T-helper 1 cell (primary cell): Measurements from ENCODE around the gene AMER1.
"Not testable (repeated sequence)": the region's sequence is repeated elsewhere in the genome, so short reads cannot be mapped to it uniquely, and the experiment has no call there.

Experiments
- DNase-seq, 5 donors: peaks; one replicate each; pipeline ENCODE4 v3.0.0-alpha.2; 2012 to 2020
- total RNA-seq, 4 donors: gene quantifications; one replicate each; lab custom pipeline; 2026; lab: John Stamatoyannopoulos, UW

Gene AMER1
- 9.6 to 14.2 (median 12.3) reads per million in 4 donors for total RNA-seq

DNA sequence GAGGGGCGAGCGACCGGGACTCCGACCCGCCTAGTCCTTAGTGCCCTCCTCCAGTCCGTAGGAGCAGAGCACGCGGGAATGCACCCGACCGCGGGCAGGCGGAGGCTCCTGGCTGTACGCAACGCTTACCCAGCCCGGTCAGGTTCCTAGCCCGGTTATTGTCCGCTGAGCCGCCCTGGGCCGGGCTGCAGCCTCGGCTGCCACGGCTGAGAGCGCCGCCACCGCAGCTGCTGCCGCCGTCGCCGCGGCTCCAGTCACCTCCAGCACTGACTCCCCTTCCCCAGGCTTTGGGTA is at the start of gene AMER1:
Gene AMER1, minus strand, starts transcription at position 268 of the 294 bp plus-strand sequence. CDS start 12,422 bp downstream, outside the sequence.
- DNase-seq: peak in 1 of 5 donors; percentile 10

DNA sequence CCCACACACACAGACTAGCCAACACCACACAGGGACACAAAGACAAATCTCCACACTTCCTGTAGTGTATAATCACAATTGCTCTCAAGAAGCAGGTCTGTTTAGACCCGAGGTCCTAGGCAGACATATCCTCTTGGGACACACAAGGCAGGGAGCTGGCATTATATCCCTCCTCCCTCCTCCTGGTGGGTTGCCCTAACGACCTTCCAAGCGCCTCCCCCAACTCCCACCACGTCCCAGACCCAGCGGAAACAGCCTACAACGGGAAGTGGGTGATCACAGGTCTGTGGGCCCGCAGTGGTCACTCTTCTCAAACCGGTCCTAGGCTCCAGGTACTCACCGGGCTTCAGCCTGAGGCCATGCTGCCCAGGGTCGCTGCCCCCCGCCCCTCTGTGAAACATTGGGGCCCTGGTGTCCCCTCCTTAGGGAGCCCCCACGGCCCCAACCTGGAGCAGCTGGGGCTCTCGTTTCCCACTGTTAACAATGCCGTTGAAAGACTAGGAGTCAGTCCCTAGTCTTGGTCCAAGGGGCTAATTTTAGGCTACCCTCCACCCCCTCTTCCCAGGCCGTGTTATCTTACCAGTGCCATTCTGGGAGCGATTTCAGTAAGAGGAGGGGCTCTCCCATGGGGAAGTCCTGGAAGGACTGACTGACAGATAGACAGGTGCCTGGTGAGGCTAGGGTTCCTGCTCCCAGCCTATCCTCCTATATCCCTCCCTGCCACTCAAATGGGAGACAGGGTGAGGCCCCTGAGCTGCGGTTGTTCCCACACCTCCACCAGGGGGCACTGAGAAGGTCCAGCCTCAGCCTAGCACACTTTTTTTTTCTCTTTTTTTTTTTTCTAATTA is 24.8 kb upstream of the AMER1 start, which contains the start of gene ASB12:
Gene ASB12, minus strand, starts transcription at position 485 of the 848 bp plus-strand sequence. CDS start 4,957 bp downstream, outside the sequence.
- no peak for DNase-seq

DNA sequence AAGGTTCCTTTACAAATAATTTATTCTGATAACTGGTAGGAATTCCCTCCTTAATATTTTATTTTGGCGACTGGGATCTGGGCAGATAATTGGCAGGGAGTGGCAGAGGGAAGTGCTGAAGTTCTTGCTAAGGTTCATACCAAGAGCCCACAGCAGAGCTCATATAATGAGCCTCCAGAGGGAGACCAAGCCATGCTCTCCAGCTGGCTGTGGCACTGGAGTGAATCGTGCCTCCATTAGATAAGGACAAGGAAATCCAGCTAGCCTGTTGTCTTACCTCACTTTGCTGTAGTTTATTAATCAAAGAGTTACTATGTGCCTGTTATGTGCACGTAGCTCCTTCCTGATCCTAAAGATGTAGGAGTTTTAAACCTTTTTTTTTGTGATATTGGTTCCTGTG is 23.6 kb upstream of the AMER1 start:
- DNase-seq: no peak

DNA sequence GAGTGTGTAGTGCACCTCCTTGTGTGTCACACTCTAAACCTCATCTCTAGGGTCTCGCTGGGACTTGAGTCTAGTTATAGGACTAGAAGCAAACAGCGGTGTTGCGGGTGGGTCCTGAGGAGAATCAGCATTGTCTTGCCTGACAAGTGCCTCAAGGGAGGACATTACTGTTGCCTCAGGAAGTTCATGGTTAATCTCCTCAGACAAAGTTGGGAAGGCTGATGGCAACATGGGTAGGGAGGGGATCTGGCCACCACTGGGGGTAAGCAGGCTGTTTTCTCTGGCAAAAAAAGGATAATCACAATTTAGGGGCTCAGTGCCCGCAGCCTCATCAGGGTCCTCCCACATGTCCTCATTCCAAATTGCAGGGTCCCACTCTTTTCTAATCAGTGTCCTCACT is 12.5 kb upstream of the AMER1 start:
- DNase-seq: no peak

DNA sequence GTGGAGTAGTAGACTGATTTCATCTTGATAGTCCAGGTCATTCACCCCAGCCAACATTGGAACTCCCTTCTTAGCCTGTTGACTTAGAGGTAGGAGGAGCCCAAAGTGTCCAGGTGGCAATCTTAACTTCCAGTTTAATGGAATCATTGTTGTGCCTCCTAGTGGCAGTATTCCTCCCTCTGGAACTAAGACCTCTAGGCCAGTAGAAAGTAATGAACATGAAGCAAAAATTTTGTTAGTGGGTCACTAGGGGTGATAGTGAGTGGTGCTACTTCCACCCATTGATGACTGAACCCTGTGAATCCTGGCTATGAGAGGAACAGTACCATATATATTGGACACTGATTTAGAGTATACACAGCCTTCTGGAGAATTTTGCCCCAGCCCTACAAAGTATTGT is 8.5 kb upstream of the AMER1 start:
- not testable (repeated sequence) for DNase-seq

DNA sequence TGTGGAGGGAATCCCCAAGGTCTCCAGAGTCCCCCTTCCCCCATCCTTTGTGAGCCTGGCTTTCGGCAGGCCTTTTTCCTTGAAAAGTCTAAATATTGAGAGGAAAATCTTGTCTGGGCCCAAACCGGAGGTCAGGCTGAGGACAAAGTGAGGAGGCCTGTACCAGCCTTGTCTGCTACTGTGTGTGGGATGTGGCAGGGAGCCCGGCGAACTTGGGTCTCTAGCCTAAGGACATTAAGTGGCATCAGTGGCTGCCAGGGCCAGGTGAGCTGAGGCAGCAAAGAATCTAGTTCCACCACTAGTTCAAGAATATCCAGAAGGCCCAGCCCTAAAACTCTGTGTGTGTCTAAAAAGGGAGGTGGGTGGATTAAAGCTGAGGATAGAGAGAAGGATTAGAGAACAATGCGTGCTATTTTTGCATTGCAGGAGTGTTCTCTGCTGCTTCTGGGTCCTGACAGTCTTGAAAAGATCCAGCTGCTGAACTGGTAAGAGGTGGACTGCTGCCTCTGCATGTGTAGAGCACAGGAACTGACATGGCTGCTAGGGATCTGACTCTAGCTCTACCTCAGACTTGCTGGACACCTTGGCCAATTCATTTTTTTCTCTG is 1.2 kb upstream of the AMER1 start:
- DNase-seq: no peak

DNA sequence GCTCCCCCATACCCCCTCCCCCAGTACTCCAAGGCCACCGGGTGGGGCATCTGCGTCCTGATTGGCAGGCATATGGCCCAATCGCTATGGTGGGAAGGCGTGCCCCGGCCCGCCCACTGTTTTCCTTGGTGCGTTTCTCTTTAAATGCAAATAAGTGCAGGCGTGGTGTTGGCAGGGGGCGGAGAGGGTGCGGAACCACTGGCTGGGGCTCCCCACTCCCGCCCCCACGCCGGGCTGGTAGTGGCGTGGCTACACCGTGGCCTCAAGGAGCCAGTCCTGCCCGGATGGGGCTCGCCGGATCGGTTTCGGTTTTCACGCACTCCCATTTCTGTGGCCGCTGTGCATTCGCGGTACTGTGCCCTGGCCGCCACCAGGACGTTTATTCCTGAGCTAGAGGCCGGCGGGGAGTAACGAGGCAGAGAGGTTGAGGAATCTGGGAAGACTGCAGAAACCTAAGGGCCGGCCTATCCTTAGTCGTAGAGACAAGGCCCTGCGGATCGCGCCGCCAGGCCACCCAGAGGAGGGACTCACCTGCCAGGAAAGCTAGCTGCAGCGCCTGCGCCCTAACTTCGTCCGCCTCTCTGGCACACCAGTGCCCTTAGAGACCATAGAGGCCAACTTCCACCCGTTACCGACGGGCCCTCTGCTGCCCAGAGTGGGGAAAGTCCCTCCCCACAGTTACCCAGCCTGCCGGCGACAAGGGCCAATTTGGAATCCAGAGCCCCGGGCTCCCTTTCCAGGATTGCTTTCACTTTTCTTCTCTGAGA is 410 bp upstream of the AMER1 start:
- DNase-seq: peak; percentile 68 to 90 (median 76)

DNA sequence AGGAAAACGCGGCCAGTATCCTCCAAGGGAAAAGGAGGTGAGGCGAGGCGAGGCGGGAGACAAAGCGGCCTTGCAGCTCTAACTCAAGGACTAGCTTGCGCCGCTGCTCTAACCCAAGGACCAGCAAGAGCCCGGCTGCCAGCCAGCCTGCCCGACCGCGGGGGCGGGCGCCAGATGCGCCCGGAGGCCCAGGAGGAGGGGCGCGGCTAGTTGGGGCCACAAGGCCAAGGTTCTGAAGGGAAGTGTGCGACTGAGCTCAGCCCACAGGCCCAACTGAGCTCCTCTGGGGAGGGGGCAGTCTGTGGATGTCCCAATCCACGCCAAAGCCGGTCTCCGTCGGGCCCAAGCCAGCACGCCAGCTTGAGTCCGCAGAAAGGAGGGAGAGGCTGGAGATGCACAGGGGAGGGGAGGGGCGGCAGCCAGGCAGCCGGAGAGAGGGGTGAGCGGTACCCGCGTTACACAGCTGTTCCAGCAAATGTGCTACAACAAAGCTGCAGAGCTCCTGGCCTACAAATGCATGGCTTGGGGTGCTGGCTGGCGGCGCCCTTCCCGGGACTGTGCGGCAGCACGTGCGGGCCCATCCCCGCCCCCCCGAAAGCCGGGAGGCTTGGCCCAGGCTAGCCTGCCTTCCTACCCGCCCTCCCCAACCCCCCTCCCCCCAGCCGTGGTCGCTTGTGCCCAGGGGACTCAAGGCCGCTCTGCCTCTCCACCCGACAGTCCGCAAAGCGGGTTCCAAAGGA is 637 bp downstream of the AMER1 start:
- peak in 2 of 5 donors; percentile 1 to 2 for DNase-seq

DNA sequence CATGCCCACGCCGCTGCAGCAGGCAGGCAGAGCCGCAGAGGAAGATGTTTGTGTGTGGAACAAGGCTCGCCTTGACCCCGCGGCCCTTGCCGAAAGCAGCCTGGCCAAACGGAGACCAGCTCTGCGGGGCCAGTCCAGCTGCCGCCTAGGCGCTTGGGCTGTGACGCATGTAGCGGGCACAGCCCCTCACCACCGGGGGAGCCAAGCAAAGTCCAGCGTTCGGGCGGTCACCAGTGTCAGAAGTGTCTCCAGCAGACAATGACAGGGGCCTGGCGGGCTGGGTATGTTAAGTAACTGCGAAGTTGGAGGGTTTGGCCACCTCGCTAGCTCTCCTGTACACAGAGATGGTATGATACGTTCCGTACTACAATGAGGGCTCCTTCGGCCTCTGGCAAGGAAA is 1.3 kb downstream of the AMER1 start:
- DNase-seq: no peak

DNA sequence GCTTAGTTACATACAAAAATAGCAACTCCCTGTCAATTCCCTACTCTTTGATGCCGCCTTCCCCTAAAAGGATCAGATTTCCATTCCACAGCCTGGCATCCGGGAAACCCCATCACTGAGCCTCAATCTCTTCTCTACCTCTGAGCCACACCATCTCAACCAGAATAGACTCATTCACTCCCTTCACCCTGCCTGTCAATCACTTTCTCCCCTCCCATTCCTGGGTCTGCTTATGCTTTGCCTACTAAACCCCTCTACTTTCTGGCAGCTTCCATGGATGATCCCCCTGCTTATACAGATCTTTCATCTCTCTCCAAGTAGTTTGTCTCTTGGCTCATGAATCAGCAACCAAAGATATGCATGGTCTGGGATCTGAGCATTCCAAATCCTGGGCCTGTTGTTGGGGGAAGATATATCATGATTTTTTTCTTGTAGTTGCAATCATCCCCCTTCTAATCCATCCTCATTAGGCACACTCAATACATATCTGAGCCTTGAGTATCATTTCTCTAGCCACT is 2.6 kb downstream of the AMER1 start:
- no peak for DNase-seq

DNA sequence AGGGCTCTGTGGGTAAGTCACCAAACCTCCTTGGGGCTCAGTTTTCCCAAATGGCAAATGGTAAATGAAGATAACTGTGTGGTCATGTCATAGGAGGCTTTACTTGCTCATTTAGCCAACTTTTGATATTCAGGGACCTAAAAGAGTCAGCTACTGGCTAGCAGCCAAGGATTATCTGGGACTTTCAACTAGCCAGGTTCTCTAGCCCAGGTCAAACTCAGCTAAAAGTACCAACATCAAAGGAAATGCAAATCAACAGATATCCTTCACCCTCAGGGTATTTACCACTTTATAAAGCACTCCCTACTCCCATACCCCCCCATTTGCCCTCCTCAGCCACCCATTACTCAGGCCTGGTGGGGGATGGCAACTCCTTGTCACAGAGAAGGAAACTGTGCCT is 7.5 kb downstream of the AMER1 start:
- DNase-seq: no peak

DNA sequence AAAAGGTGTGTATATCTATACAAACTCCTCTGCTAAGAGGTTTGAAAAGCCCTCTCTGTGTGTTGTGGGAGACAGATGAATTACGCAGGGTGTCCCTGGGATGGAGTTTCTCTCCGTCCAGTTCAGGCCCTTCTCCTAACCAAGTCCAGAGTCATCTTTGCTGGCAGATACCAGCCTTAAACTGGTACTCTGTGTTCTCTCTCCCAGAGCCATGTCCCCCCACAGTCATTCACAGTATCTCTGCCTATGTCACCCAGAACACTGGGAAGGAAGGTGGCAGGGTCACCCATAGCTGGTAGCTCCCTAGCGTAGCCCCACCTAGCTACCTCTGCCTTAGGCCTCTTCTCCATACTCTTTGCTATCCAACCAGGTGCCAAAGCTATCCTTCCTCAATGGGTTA is 8.9 kb downstream of the AMER1 start:
- DNase-seq: no peak

DNA sequence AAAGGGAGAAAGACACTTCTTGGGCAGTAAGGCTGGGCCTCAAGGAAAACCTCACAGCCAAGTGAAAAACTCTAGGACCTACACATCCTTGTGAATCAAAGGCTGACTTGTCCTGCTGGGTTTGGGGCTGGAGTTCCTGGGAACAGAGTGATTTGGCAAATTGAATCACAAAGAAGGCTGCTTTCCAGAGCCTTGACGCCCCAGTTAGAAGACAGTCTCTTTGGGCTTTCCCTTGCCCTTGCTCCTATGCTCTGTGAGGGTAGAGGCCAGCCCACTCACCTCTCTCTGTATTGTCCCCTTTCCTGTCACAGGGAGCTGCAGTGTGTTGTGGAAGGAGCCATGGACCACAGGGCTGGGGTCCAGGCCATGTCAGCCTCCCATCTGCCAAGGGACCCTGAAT is 9.6 kb downstream of the AMER1 start:
- DNase-seq: no peak

DNA sequence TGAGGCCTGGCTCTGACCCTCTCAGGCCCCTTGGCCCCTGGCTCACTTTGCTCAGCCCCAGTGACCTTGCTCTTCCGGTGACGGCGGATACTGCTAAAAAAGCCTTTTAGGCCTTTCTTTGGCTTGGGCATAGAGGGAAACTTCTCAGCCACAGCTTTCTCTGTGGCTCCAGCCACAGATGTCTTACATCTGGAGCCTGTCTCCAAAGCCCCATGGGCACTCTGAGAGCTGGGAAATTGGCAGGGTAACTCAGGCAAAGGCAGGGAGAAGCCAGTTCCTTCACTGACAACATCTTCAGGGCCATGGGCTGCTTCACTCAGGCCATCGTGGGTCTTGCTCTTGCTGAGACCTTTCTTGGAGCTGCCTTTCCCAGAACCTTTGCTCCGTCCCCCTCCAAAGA is 12.8 kb downstream of the AMER1 start:
- DNase-seq: no peak

DNA sequence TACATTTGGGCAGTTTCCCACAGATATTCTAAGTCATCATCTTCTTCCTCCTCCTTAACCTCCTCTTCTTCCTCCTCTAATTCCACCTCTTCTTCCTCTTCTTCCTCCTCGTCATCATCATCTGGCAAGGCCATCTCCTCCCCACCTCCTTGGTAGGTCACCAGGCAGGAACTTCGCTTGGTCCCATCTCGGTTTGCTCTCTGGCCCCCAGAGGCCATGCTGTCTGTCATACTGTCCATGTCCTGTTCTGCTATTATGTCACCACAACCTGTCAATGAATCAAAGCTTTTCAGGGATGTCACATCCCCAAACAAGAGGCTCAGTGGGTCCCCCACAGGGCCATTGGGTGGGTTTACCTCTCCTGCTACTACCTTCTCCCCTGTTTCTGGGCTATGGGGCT is 13.5 kb downstream of the AMER1 start:
- DNase-seq: no peak

DNA sequence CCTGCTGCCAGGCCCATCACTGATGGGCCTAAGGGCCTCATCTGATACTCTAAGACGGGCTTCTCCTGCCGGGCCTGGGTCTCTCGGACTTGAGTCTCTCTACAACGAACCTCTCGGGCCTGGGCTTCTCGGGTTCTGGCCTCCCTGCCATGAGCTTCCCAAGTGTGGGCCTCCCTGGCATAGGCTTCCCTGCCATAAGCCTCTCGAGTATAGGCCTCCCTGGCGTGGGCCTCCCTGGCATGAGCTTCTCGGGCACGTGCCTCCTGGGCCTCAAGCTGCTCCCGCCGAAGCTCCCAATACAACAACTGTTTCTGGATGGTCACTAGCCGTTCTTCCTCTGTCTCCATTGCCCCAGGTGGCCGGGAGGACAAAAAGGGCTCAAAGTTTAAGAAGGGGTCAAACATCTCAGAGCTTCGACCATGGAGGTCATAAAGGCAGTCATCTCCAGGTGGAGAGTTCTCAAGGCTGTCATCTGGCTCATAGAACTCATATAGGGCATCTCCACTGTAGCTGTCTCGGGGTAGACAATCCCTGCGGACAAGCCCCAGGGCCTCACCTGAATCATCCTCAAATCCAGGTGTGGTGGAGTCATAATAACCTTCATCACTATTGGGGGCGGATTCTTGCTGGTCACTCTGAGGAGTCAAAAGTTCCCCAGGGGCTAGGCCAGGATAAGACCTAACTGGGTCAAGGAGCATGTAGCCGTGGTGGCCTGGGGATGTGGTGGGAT is 14.1 kb downstream of the AMER1 start:
- no peak for DNase-seq

DNA sequence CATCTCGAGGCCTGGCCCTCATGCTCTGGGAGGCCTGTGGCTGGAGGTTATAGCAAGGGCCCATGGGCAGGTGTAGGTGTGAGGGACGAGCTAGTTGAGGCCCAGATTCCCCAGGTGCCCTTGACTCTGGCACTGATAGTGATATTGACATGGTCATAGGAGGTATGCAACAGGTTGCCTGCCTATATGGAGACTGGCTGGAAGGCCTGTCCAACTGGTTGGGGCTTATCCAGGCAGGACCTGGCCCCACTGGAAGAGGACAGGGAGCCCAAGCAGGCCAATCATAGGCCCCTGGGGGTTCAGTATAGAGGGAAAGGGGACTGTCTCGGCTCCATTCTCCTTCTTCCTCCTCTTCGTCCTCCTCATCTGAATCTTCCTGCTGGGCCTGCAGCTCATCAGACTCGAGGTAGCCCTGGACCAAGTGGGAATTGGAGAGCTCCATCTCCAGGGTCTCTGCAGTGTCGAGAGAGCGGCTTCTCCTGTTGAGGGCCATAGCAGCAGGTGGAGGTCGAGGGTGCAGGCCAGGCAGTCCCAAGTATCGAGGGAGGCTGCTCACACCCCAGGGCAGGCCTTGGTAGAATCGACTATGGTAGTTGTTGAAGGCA is 15.3 kb downstream of the AMER1 start:
- DNase-seq: no peak

DNA sequence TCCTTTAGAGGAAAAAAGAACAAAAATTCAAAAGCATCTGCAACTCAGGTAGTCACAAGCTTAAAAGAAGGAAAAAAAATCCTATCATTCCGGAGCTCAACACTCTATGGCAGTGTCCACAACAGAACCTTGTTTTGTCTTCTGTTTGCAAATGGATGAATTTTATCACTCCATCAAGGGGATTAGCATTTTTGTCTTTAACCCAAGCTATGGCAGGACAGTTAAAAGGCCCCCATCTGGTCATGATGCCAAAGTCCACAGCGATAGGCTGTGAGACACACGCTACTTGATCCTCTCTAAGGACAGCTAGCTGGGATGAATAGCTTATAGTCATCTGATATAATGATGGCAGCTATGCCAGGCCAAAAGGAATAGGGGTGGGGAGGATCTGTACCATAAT is 16.6 kb downstream of the AMER1 start:
- no peak for DNase-seq

DNA sequence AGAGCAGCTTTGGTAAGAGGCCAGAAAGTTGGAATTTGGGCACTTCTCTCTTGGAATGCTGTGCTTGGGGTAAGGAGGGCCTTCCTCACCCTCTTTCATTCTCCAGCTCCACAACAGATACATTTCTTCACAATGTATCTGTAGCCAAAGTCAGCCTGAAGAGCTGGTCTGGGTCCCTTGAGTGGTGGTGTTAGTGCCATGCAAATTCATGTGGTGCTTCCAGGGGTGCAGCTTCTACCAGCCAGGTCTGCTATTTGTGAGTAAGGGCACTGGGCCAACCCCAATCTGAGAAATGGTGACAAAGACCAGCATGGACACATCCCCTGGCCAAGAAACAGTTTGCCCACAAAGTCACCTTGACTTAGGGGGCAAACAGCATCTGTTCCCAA is 17.8 kb downstream of the AMER1 start:
- DNase-seq: no peak

DNA sequence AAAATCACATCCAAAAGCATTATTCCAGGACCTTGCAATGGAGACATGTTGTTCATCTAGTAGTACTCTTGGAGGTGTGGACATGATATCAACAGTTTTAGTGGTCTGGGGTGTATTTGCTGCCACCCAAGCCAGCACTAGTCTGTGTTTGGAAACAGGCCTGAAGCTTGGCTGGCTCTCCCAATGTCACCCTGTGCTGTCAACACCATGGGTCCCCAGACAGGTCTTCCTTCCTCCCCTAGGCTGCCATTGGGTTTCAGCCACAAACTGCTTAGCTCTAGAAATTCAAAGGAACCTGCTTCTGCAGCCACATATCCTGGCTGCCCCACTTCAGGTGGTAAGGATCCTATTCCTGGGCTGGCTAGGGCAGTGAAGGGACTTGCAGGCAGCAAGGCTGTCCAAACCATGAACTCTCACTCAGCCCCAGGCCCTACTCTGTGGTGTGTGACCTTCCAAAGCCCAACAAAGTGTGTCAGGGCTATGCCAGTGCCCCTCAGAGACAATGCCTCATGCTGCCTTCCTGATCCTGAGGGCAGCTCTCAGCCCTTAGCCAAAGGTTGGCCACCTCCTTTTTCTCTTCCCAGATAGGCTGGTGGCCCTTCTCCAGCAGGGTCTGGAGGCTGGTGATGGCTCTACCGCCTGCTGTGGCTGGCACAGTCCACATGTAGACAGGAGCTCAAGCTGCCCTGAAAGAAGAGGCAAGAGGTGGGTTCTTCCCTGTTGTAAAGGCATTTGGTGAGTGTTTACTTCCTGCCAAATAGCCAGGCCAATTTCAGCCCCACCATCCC is 18.3 kb downstream of the AMER1 start:
- no peak for DNase-seq

DNA sequence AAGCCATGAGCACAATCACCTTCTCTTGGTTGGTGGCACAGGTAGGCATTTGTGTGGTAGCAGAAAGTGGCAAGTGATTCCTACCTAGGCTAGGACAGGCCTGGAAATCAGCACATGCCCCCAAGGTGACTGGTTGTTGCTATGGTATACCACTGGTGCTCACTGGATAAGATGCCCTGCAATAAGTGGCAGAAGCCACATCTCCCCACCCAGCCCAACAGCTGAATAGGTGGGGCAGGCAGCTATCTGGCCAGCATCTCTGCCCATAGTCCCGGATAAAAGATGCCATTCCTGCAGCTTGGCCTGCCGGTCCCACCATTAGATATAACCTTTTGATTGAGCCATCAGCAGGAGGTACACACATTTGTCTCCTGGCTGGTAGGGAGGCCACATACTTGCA is 21.1 kb downstream of the AMER1 start:
- DNase-seq: no peak
